ENCODE data around the gene GNS.
A peak's percentile ranks its signal among the peaks of the same experiment; 100 is the strongest.

GNS gene

DNA sequence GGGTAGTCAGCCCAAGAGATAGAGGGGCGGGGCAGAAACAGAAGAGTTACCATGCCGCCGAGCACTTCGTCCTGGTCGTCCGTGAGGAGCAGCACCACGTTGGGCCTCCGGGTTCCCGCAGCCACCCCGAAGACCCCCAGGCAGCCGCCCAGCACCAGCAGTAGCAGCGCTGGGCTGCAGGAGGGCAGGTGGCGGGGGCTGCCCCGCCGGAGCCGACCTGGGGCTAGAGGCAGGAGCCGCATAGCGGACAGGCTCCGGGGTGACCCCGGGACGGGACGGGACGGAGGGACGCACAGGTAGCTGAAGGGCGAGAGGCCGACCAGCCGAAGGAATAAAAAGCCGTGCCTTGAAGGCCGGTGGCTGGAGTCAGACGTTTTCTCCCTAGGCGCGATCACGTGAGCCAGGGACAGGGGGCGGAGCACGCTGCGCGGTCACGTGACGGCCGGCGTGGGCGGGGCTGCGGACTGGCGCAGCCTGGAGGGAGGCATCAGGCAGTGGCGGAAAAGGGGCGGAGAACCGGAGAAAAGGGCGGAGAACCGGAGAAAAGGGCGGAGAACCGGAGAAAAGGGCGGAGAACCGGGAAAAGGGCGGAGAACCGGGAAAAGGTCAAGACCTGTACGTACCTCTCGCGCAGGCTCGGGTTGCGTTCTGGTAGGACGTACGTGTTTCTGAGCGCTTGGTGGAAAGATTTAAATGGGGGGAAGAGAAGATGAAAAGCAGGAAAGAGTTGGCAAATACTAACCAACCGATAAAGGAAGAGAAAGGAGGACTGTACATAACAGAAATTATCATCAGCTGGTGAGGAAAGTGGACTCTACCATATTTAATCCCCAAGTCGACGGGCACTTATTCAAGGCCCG lies at the start of gene GNS:
GNS (minus strand) TSS at position 372 of the 860 bp plus-strand sequence; CDS start at position 242, 130 bp downstream.
- DNase-seq: peak; percentile 73 to 82

DNA sequence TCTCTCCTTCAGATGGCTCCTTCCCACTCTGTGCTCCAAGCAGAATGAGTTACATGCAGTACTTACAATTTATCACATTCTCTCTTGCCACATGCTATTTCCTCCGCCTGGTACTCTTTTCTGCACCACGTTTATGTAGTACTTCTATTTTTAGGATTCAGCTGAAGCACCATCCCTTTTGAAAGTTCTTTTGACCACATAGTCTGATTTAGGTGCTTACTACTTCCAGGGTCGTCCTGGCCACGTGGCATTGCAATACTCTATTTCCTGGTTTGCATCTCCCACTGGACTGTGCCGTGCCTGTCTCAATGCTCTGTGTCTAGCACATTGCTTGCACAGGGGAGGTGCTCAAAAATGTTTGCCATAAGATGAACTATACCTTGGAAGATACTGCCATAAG lies 48.9 kb upstream of the GNS start:
- no peak for DNase-seq

DNA sequence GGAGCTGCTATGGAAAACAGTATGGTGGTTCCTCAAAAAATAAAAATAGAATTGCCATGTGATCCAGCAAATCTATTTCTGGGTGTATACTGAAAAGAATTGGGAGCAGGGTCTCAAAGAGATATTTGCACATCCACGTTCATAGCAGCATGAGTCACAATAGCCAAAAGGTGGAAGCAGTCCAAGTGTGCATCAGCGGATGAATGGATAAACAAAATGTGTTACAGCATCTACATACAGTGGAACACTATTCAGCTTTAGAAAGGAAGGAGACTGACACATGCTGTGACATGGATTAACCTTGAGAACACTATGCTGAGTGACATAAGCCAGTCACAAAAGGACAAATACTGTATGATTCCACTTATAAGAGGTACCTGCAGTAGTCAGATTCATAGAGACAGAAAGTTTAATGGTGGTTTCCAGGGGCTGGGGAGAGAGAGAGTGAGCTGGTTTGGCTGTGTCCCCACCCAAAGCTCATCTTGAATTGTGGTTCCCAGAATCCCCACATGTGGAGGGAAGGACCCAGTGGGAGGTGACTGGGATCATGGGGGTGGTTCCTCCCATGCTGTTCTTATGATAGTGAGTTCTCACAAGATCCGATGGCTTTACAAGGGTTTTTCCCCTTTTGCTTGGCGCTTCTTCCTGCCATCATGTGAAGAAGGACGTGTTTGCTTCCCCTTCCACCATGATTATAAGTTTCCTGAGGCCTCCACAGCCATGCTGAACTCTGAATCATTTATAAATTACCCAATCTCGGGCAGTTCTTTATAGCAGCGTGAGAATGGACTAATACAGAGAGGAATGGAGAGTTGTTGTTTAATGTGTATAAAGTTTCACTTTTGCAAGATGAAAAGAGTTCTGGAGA lies 47.6 kb upstream of the GNS start:
- DNase-seq: no peak

DNA sequence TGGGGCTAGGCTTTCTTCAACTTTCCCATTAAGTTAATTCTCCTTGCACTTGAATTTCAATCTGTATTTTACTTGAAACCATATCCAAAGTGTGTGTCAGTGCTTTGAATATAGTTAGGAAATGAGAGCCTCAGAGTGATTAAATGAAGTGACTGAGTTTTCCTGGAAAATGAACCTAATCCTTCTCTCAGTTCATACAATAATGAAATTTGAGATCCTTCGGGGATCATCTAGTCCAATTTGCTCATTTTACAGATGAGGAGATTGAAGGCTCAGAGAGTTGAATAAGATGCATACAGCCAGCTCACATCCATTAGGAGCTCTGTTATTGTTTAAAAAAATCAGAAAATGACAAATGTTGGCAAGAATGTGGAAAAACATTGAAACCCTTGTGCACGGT lies 47.0 kb upstream of the GNS start:
- no peak for DNase-seq

DNA sequence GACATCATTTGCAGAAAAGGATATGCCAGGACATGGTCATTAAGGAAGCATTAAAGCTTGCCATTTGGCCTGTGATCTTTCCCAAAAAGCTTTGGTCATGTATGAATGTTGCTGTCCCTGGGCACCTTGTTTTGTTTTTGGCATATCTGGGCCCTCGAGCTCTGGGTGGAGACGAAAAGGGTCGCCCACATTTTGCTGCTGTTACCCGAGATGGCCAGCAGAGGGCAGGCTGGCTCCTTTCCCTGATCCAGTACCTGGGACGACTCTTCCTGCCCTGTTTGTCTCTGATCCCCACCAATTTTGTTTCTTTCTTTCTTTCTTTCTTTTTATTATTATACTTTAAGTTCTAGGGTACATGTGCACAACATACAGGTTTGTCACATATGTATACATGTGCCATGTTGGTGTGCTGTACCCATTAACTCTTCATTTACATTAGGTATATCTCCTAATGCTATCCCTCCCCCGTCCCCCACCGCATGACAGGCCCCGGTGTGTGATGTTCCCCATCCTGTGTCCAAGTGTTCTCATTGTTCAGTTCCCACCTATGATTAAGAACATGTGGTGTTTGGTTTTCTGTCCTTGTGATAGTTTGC lies 43.1 kb upstream of the GNS start:
- DNase-seq: peak; percentile 31 to 52

DNA sequence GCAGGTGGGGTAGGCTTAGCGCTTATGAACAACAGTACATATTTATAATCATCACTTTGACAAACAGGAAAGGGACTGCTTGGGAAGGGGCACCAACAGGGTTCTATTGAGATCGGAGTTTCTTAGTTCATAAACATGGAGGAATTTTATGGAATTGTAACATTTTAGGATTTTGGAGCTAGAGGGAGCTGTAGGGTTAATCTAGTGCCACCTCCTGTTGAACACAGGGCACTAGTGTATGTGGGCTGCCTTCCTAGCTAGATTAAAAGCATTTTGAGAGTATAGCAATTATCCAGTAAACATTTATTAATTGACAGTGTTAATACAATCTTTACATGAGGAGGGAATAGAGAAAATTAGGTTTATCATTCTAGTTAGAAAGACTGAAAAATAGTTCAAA lies 42.2 kb upstream of the GNS start:
- DNase-seq: no peak

DNA sequence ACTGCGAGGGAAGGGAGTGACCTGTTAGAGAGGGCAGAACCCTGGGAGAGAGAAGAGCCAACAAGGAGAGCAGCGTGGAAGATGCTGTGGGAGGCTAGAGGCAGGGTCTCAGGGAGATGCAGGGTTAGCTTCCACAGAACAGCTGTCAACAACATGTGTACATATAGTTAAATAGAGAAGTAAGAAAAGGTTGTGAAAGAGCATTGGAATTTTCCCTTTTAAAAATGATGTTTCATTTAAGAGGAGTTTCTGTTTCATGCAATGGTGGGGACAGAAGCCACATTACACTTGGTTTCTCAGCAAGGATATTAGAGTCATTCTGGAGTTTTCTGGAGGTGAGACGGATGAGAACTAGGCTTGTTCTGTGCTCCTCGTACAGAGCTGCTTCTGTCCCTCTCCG lies 41.4 kb upstream of the GNS start:
- peak; percentile 15 to 16 for DNase-seq

DNA sequence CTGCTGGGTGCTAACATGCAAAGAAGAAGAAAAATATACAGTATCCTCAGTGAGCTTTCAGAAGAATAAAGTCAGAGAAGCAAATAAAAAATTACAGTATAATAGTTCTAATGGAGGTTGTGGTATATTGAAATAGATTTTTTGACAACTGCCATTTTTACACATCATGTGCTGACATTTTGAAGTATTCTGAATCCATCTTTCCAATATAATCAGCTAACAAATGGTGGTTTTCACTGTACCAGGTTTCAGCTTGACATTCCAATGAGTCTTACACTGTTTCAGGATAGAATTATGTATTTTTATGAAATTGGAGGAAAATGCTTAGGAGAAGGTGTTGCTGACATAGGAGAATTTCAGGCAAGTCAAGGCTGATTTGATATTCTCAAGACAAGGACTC lies 39.0 kb upstream of the GNS start:
- DNase-seq: no peak

DNA sequence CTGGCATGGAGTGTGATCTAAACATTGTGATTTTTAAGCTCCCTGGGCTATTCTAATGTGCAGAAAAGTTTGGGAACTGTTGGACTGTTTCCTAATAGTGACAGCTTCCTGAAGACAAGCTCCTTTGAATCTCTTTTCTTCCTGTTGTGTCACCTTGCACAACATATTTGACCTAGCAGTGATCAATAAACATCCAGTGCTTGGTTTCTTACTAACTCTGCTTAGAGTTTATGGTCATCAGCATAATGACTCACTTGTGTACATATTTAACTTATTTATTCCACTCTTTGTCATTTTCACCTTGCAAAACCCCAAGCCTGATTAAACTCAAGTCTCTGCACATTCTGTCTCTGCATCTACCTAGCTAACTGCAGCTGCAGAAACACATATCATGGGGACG lies 38.0 kb upstream of the GNS start:
- no peak for DNase-seq

DNA sequence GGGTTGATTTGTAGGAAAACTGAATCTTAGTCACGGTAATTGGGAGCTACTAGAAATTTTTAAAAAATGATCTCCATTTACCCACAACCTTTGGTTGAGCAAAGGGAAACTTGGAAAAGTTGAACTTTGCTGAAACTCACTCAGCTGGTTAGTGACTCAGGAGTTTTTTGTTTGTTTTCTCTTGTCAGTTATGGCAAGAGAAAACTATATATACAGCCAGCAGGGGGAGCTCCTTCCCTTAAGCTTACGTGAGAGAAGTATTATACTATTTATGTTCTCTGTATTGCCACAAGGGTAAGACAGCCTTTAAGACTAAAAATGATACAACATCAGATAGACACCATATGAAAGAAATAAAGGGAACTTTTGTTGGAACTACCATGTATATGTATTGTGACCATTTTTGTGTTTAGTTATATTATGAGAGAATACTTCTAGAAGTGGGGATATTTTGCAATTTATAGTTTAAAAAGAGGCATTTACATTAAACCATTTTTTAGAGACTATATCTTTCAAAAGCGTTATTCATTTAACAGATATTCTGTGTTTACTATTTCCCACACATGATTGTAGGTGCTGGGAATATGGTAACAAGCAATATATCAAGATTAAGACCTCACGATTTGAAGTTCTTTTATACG lies 37.1 kb upstream of the GNS start:
- peak; percentile 89 for DNase-seq

DNA sequence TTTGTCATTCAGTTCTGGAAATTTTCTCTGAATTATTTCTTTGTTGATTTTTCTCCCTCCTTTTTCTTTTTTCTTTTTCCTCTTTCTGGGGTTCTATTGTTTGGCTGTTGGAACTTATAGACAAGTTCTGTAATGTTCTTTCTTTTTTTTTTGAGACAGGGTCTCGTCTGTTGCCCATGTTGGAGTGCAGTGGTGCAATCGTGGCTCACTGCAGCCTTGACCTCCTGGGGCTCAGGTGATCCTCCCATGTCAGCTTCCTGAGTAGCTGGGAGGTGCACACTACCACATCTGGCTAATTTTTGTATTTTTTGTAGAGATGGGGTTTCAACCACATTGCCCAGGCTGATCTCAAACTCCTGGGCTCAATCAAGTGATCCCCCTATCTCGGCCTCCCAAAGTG lies 35.1 kb upstream of the GNS start:
- no peak for DNase-seq

DNA sequence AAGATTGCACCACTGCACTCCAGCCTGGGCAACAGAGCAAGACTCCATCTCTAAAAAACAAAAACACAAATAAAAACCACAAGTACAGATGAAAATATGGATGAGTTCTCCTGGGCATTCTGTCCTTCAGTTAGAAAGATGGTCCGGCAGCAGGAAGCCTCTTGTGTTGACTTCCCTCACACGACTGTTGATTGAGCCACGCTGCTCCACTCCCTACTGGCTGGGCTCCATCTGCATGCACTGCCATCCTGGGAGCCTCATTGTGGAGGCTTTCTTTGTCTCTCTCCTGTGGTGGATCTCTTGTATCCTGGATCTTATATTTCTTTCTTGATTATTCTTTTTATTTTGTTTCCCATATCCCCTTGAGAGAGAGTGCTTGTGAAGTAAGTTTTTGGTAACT lies 34.4 kb upstream of the GNS start:
- DNase-seq: no peak

DNA sequence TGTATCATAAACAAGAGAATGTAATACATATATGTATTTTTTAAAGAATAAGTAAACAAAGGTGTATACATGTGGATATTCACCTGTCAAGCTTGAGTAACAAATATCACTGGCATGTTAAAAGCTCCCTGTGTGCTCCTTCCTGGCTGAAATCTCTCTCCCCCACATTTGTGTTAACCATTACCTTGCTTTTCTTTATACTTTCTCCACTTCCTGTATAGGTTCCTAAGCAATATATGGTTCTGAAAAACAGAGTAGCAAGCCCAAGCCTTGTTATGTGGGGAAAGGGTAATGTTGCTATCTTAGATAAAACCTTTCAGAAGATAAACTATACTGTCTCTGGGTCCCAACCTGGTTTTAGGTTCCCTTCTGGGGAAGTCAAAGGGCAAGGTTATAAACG lies 32.9 kb upstream of the GNS start:
- no peak for DNase-seq

DNA sequence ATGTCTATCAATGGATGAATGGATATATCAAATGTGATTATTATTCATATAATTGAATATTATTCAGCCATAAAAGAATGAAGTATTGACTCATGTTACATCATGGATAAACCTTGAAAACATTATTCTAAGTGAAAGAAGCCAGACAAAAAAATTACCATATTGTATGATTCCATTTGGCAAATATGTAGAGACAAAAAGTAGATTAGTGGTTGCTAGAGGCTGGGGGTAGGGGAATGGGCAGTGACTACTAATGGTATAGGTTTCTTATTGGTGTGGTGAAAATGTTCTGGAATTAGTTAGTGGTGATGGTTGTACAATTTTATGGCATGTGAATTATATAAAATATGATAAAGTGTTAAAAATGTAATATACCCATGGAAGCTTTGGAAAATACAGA lies 31.8 kb upstream of the GNS start:
- no peak for DNase-seq

DNA sequence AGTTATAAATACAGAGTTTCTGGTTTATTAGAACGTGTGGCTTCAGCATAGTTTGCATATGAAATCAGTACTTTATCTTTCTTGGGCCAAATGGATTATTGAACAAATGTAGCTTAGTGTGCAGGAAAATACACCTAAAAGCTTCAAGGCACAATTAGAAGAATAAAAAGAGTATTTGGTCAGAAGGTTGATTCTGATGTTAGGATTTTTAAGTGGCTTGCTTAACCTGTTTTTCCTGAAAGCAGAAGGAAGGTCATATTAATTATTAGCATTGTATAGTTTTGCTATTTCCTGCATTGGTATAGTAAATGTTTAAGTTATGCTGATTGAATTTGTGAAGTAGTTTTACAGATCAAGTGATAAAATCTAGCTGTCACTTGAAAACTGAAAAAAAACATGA lies 31.0 kb upstream of the GNS start:
- no peak for DNase-seq

DNA sequence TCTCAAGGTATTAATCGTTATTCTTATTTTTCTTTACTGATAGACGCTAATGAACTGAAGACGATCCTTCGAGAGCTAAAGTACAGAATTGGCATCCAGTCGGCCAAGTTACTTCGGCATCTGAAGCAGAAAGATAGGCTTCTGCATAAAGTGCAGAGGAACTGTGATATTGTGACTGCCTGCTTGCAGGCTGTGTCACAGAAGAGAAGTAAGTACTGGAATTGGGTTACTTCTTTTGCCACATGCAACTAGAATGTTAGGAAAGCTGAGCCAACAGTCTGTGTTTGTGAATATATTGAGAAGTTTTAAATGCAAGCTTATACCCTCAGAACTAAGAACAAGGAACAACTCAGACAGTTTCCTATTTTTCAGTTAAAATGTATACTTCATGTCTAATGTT lies 26.6 kb upstream of the GNS start:
- no peak for DNase-seq

DNA sequence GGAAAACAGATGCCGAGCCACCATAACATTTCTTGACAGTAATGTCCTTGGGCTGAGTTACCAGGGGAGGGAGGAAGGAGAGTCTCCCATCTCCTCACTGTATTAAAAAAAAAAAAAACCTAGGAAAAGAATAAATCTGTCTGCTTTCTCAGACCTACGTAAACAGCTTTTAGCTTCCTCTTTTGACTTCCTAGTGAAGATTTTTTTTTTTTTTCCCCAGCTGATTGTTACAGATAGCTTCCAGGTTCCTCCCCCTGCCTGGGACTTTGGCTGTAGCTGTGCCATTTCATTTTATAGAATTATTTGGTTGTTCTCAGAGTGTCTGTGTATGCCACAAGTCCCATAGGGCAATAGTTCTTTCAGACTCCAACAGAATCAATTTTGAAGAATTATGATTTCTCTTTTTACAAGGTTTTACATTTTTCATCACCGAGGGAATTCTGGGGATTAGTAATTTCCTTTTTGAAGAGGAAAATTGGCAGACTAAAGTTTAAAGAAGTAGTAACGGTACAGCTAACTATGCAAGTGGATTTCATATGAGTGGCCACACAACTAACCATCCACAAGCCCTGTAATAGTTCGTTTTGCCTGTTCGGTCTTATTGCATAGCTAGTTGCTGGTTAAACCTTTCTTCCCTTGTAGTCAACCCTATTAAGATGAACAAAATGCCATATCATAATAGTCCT lies 23.1 kb upstream of the GNS start:
- DNase-seq: peak; percentile 71 to 79

DNA sequence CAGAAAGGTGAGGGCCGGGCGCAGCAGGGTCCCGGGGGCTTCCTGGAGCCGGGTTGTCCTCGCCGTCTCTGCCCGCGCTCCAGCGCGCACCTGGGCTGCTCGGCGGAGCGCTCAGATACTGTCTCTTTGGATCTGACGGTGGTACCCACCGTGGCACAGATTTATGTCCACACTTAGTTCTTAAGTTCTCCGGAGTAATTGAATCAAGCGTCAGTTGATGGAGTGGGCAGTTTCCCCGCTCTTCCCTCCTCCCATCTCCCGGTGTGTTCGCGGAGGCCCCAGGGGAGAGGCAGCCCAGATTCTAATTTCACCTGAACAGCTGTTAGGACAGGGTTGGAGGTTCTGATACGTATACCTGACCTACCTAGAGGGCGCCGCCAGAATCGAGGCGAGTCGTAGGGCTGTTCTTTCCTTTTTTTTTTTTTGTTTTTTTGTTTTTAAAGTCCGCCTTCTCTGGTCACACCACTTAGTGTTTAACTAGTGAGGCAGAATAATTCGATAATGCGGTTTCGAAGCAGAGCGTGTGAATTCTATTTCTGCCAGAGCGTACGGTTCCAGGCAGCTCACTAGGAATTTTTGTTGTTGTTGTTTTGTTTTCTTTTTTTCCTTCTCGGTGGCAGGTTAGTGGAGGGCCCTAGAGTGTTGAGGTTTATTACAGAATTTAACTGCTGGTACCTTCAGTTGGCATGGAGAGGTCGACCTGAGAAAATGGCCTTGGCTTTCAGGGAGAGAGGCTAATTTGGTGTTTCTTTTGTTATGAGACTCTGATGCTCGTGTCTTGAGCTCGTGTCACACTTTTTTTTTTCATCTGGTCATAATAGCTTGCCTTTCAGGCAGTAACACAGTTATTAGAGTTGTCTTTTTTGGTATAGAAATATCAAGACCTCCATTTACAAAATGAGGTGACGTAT lies 22.3 kb upstream of the GNS start:
- no peak for DNase-seq

DNA sequence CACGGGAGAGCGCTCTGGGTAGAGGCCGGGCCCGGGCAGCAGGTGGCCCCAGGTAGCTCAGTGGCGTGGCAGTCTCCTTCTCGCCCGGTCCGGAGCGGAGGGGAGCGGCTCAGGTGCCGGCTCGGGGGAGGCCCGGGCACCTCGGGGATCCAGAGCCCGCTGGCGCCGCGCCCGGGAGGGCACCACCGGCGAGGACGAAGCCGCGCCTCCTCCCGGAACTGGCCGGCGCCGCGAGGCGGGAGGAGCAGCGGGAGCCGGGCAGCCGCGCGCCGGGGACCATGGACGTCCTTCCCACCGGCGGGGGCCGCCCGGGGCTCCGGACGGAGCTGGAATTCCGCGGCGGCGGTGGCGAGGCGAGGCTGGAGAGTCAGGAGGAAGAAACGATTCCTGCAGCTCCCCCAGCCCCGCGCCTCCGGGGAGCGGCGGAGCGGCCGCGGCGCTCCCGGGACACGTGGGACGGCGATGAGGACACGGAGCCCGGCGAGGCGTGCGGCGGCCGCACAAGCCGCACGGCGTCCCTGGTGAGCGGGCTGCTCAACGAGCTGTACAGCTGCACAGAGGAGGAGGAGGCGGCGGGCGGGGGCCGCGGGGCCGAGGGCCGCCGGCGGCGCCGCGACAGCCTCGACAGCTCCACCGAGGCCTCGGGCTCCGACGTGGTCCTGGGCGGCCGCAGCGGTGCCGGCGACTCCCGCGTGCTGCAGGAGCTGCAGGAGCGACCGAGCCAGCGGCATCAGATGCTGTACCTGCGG lies 21.5 kb upstream of the GNS start:
- DNase-seq: no peak

DNA sequence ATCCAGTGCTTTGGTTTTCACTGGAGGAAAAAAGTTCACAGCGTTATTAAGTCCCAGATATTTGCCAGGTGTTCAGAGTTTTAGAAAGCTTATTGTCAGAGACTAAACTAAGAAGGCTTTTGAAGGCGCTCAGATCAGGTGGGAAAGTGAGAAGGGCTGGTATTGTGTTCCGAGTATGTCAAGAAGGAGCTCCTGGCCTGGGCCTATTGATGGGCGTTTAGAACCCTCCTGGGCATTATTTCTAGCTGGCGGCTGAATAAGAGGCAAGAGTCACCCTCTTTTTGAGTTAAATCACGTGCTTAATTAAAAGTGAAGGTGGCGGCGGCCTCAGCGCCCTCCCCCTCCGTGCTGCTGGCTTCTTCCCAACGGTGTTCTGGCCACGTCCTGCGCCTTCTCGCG lies 20.9 kb upstream of the GNS start:
- no peak for DNase-seq
